ENCODE measurements around the gene NDE1.

DNA sequence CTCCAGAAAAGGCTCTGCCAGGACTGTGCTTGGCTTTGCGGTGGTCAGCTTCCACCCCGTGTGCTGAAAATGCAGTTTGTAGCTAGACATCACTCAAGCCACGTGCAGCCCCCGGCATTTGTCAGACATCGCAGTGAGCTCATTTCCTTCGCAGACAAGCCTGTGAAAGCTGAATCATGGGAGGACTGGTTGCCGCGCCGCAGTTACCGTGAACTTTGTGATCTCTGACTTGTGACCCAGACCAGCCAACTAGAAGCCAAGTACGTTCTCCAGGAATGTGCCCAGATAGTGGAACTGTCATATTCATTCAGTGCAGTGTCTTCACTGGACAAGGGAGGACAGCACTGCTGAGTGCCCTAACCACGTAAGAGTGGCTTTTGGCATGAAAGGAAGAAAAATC, 58.1 kb downstream of the NDE1 start:
- TF ChIP-seq, protein P1, sequence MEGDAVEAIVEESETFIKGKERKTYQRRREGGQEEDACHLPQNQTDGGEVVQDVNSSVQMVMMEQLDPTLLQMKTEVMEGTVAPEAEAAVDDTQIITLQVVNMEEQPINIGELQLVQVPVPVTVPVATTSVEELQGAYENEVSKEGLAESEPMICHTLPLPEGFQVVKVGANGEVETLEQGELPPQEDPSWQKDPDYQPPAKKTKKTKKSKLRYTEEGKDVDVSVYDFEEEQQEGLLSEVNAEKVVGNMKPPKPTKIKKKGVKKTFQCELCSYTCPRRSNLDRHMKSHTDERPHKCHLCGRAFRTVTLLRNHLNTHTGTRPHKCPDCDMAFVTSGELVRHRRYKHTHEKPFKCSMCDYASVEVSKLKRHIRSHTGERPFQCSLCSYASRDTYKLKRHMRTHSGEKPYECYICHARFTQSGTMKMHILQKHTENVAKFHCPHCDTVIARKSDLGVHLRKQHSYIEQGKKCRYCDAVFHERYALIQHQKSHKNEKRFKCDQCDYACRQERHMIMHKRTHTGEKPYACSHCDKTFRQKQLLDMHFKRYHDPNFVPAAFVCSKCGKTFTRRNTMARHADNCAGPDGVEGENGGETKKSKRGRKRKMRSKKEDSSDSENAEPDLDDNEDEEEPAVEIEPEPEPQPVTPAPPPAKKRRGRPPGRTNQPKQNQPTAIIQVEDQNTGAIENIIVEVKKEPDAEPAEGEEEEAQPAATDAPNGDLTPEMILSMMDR (IDR thresholded peaks at IDR 0.05), result no peak
- no peak for TF ChIP-seq POLR2AphosphoS5 (IDR thresholded peaks at IDR 0.05)
